ENCODE data around the gene MST1R. TPM values are rescaled to one million over a fixed set of nuclear protein-coding genes. Genes with fewer than 3 reads are reported as not detected.

Gene MST1R
- 1 to 10 TPM in 1 of 2 donors, under 1 TPM in 1; 0.33 to 3.4 TPM for total RNA-seq

GRCh38 chr3:49903451-49904424, at the start of gene MST1R:
Gene MST1R, minus strand, starts transcription at chr3:49903873. Its CDS starts 264 bp downstream, at chr3:49903609.

GRCh38 chr3:49939858-49940666, 36.4 kb upstream of the MST1R start, which contains the start of gene RBM6:
Gene RBM6, plus strand, starts transcription at chr3:49940150. Its CDS starts 22,492 bp downstream, at chr3:49962642.

GRCh38 chr3:49929291-49930167, 25.9 kb upstream of the MST1R start, which contains the start of gene MON1A:
Gene MON1A, minus strand, starts transcription at chr3:49929811. Its CDS starts 16,465 bp downstream, at chr3:49913346.

GRCh38 chr3:49869525-49870126, 34.0 kb downstream of the MST1R start, which contains the start of gene CAMKV:
Gene CAMKV, minus strand, starts transcription at chr3:49869906. Its CDS starts 7,518 bp downstream, at chr3:49862388.

GRCh38 chr3:49856181-49857005, 47.3 kb downstream of the MST1R start, which contains the start of gene TRAIP:
Gene TRAIP, minus strand, starts transcription at chr3:49856564. Its CDS starts 111 bp downstream, at chr3:49856453.

Small RNAs within 50 kb of the gene (small RNA-seq; reads per million reads assigned to genes)
- 0 reads per million in 2 donors for gene RN7SL217P

Other genes with a start within 250 kb of the MST1R start
- gene APEH, start 229.5 kb downstream of the MST1R start, total RNA-seq: 100 to 1,000 TPM; 131 to 161 TPM
- 1 to 10 TPM; 2.0 to 6.9 TPM for gene MST1, start 214.4 kb downstream of the MST1R start, total RNA-seq
- 10 to 100 TPM; 29.6 to 30.0 TPM for gene RNF123, start 214.3 kb downstream of the MST1R start, total RNA-seq
- gene AMIGO3, start 184.2 kb downstream of the MST1R start, total RNA-seq: under 1 TPM; 0.33 to 0.69 TPM
- gene GMPPB, start 179.9 kb downstream of the MST1R start, total RNA-seq: 10 to 100 TPM; 20.3 to 31.6 TPM
- gene IP6K1, start 117.3 kb downstream of the MST1R start, total RNA-seq: 10 to 100 TPM; 67.3 to 74.3 TPM
- under 1 TPM in 1 of 2 donors, not detected in 1; under 0.01 TPM for gene CDHR4, start 104.0 kb downstream of the MST1R start, total RNA-seq
- 10 to 100 TPM in 1 of 2 donors, 1 to 10 TPM in 1; 5.9 to 13.7 TPM for gene INKA1, start 100.6 kb downstream of the MST1R start, total RNA-seq
- 100 to 1,000 TPM; 112 to 122 TPM for gene UBA7, start 89.9 kb downstream of the MST1R start, total RNA-seq
- gene TRAIP, start 47.3 kb downstream of the MST1R start, total RNA-seq: 10 to 100 TPM in 1 of 2 donors, 1 to 10 TPM in 1; 5.5 to 11.3 TPM
- under 1 TPM in 1 of 2 donors, not detected in 1; 0.34 TPM for gene CAMKV, start 34.0 kb downstream of the MST1R start, total RNA-seq
- 10 to 100 TPM; 13.8 to 17.0 TPM for gene MON1A, start 25.9 kb upstream of the MST1R start, total RNA-seq
- gene RBM6, start 36.3 kb upstream of the MST1R start, total RNA-seq: 10 to 100 TPM; 33.7 to 45.3 TPM
- 100 to 1,000 TPM; 125 to 126 TPM for gene RBM5, start 185.0 kb upstream of the MST1R start, total RNA-seq